NCI-H446 (cell line): Measurements from ENCODE around the gene NIPAL3.
"Not testable (repeated sequence)": the region's sequence is repeated elsewhere in the genome, so short reads cannot be mapped to it uniquely, and the experiment has no call there.

Experiments
- DNase-seq, 2 experiments: peaks; one replicate each; lab custom pipeline; 2025; lab: John Stamatoyannopoulos, UW

Gene NIPAL3

GRCh38 chr1:24516506-24516905 lies 100.9 kb downstream of the NIPAL3 start:
- no peak for DNase-seq

- no peak for DNase-seq
Measured at GRCh38 chr1:24517898-24518297, 102.3 kb downstream of the NIPAL3 start.

GRCh38 chr1:24520282-24520681 lies 104.7 kb downstream of the NIPAL3 start:
- DNase-seq, result not testable (repeated sequence)
